SK-N-MC (cell line): ENCODE data around the gene MRGPRD.

Experiments
- DNase-seq: peaks from one replicate; pipeline ENCODE4 v3.0.0-alpha.2; 2011; ENCODE audit warnings: low read depth, low spot score
- H3K27ac ChIP-seq: fragments of 200-600 bp; sonication (generic); 2 replicates; pipeline ENCODE4 v1.5.1; 2016; ENCODE audit warnings: mixed run types
- H3K36me3 ChIP-seq: fragments of 200-600 bp; sonication (generic); 2 replicates; pipeline ENCODE4 v1.6.1; 2017; ENCODE audit warnings: antibody characterized with exemption, low read length, mixed read lengths; ENCODE audit not compliant: insufficient read depth
- H3K4me3 ChIP-seq: fragments of 200-600 bp; sonication (generic); 2 replicates; pipeline ENCODE4 v1.5.1; 2016
- H3K9ac ChIP-seq: fragments of 200-600 bp; sonication (generic); 2 replicates; pipeline ENCODE4 v1.8.0; 2017; ENCODE audit warnings: mixed run types, mixed read lengths; ENCODE audit not compliant: insufficient read length
- H3K9me3 ChIP-seq: fragments of 200-600 bp; sonication (generic); 2 replicates; pipeline ENCODE4 v1.6.1; 2017; ENCODE audit warnings: low read depth, mild to moderate bottlenecking, antibody characterized with exemption, low read length, moderate library complexity, mixed read lengths
- EZH2 ChIP-seq: fragments of 200-600 bp; sonication (generic); IDR thresholded peaks from one replicate; pipeline ENCODE4 v1.6.1; 2017; ENCODE audit warnings: antibody characterized with exemption
- FOXP2 ChIP-seq: optimal IDR thresholded peaks from 2 replicates; pipeline ENCODE3; 2011; ENCODE audit warnings: mild to moderate bottlenecking, moderate library complexity; ENCODE audit not compliant: insufficient read depth; ENCODE audit errors: extremely low read length, control extremely low read depth
- POLR2AphosphoS5 ChIP-seq: IDR thresholded peaks from 2 replicates; pipeline ENCODE4 v1.6.1; 2012; ENCODE audit warnings: mild to moderate bottlenecking, low read depth, low read length, borderline replicate concordance

The MRGPRD gene

DNA sequence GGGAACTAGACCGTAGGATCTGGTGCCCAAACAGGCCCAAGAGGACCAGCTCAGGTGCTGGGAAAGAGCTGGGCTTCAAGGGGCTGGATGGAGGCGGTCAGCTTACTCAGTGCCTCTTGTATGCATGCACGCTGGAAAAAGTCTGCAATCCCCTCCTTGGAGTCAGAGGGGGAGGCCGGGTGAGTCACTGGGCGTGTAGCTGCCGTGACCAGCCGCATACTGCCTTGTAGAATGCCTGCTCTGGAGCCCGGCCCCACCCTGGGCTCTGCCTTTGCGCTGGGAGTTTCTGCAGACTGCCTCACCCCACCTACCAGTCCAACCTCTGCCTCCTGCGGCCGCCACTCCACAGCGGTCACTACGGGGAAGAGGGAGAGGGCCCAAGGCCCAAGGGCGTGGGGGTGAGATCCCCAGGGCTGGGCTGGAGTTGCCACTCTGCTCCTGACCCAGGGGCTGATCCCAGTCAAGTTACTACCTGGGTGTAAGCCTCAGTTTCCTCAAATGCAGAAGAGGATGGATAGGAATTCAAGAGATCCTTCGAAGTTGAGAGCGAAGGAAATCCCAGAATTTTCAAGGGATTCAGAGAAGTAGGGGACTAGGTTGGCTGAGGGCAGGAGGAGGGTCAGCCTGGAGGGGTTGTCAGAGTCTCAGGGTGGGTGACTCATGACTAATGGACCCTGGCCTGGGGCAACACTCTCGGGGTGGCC, 28.1 kb upstream of the MRGPRD start:
- Histone ChIP-seq H3K27ac (no peak overlapping the region), H3K4me3 (no peak overlapping the region), H3K9ac (no peak overlapping the region), H3K36me3 (no peaks in the 10 kb centered on the region), H3K9me3 (no peaks in the 10 kb centered on the region)
- DNase-seq: no peak
- TF ChIP-seq EZH2: no peak
- no peak for TF ChIP-seq FOXP2
- no peak for TF ChIP-seq POLR2AphosphoS5

DNA sequence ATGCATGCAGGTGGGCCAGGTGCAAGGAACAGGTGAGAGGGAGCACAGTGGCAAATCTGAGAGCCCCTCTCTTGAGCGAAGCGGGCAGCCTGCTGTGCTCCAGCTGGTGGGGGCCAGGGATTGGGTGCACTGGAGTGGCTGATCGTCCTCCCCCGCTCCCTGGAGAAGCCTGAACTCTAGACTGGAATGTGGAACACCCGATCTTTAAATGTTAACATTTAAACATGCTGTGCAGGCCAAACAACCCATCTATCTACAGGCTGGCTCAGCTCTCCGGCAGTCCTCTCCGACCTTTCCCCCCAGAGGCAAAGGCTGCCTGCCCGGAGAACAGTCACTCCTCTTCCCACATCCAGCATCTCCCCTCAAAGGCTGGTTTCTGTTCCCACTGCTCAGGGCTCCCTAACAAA, 27.2 kb upstream of the MRGPRD start:
- no peak overlapping the region for H3K27ac ChIP-seq
- no peak overlapping the region for H3K4me3 ChIP-seq

DNA sequence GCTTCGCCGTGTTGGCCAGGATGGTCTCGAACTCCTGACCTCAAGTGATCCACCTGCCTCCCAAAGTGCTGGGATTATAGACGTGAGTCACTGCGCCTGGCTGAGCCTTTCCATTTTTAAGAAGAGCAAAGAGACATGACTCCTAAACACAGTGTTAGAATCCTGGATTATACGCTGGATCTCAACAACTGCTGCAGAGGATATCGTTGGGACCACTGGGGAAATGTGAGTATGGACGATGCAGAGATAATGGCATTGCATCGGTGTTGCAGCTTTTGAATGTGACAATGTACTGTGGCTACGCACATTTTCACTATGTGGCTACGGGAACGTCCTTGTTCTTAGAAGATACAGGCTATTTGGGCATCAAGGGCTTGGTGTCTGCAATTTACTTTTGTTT, 26.0 kb upstream of the MRGPRD start:
- no peak for DNase-seq
- no peak overlapping the region for H3K9ac ChIP-seq
- H3K27ac ChIP-seq: no peak overlapping the region
- H3K4me3 ChIP-seq: no peak overlapping the region
- no peaks in the 10 kb centered on the region for H3K36me3 ChIP-seq
- H3K9me3 ChIP-seq: no peaks in the 10 kb centered on the region
- TF ChIP-seq POLR2AphosphoS5: no peak
- no peak for TF ChIP-seq EZH2
- TF ChIP-seq FOXP2: no peak

More for the DNA sequence above, 27.2 kb upstream of the MRGPRD start:
- no peak for DNase-seq
- Histone ChIP-seq H3K36me3 (no peaks in the 10 kb centered on the region), H3K9me3 (no peaks in the 10 kb centered on the region), H3K9ac (no peak overlapping the region)
- no peak for TF ChIP-seq POLR2AphosphoS5
- TF ChIP-seq FOXP2: no peak
- TF ChIP-seq EZH2: no peak

DNA sequence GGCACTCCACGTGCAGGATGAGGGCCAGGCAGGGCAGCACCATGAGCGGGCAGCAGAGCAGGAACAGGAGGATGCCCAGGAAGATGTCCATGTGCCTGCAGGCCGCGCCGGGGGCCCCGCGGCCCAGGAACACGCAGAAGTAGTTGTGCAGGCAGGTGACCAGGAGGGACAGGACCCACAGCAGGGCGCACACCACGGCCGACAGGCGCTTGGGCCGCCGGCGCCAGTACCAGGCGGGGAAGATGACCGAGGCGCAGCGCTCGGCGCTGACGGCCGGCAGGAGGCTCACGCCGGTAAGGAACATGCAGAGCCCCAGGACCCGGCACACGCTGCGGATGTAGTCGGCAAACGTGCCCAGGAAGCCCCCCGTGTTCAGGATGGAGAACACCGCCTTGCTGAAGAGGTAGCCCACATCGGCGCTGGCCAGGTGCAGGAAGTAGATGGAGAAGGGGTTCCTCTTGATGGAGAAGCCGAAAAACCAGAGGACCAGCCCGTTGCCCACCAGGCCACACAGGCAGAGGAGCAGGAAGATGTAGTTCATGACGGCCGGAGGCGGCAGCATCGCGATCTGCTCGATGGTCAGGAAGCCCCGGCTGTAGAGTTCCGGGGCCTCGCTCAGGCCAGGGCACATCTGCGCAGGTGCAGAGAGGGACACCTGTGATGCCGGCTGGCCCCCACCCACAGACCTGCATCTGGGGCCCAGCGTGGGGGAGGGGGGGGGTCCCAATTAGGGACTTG, 25.0 kb upstream of the MRGPRD start:
- no peak for TF ChIP-seq EZH2
- no peak for TF ChIP-seq POLR2AphosphoS5
- TF ChIP-seq FOXP2: no peak
- Histone ChIP-seq H3K9ac (no peak overlapping the region), H3K9me3 (no peaks in the 10 kb centered on the region), H3K36me3 (no peaks in the 10 kb centered on the region), H3K4me3 (no peak overlapping the region), H3K27ac (no peak overlapping the region)
- DNase-seq: no peak

DNA sequence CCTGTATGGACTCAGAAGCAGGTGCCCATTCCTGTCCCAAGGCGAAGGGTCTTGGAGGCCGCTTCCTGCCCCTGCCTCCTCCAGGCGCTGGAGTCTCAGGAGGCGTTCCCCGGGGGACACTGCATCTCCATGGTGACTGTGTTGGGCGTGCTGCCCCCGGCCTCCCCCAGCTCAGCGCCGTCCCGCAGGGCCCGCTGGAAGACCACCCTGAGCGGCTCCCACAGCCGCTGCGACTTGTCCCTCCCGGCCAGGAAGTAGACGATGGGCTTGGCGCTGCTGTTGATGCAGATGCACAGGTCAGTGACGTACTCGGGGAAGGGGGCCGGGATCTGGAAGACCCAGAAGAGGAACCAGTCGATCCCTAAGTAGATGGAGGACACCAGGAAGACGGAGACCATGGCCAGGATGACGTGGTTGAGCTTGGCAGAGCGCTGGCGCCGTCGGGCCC, 24.4 kb upstream of the MRGPRD start:
- H3K27ac ChIP-seq: no peak overlapping the region
- H3K9me3 ChIP-seq: no peaks in the 10 kb centered on the region
- DNase-seq: no peak
- H3K4me3 ChIP-seq: no peak overlapping the region
- TF ChIP-seq EZH2 (no peak), FOXP2 (no peak), POLR2AphosphoS5 (no peak)
- H3K36me3 ChIP-seq: no peaks in the 10 kb centered on the region
- no peak overlapping the region for H3K9ac ChIP-seq

DNA sequence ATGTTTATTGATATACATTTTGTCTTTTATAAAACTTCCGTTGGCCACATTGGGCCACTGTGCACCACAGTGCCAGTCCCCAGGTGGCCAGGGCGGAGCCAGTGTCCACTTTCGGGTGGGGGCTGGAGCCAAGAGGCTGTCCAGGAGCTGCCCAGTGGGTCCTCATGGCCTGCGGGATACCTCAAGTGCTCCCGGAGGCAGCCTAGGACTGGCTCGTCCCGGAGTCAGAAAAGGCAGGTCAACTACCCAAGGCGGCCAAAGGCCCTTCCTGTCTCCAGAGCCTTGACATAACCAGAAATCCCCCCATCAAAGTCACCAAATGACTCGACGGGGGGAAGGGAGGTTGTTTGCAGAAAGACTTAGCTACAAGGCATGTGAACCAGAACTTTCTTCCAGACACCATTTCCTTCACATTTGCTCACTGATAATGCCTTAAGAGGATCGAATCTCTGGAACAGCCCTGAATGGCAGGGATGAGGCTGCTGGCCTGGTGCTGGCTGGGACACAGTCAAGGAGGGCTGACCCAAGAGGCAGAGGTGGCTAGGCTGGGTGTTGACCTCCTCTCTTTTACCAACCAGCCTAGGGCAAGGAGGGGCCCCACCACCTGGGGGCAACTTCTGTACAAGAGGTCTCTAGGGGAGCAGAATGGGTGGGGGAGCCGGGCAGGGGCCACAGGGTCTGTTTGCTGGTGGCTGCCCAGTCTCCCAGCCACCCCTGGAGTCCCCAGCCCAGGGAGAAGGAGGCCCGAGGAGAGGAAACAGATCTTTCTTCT, 23.8 kb upstream of the MRGPRD start:
- TF ChIP-seq FOXP2 (no peak), EZH2 (no peak), POLR2AphosphoS5 (no peak)
- H3K27ac ChIP-seq: no peak overlapping the region
- no peak overlapping the region for H3K4me3 ChIP-seq
- H3K9me3 ChIP-seq: no peaks in the 10 kb centered on the region
- no peak for DNase-seq
- no peaks in the 10 kb centered on the region for H3K36me3 ChIP-seq
- no peak overlapping the region for H3K9ac ChIP-seq

DNA sequence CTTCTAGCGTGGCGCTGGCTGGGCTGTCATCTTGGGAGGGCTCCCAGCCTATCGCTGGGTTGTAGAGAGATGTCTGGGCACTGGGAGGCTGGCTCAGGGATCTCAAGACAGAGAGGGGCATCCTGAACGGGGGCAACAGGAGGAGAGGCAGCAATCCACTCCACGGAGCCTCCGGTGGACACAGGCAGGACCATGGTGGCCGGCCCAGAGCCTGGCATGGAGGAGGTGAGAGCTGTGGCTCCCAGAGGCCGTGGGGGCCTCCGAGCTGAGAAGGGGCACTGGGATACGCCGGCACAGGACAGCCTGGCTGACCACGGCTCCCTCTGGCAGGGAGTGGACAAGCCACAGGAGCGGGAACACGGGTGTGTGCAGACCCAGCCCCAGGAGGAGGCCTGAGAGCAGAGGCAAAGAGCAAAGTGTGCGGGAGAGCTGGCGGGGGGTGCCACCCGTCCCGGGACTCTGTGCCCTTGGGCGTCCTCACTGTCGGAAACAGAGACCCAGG, 23.1 kb upstream of the MRGPRD start:
- H3K27ac ChIP-seq: no peak overlapping the region
- DNase-seq: no peak
- TF ChIP-seq FOXP2: no peak
- TF ChIP-seq EZH2: no peak
- TF ChIP-seq POLR2AphosphoS5: no peak
- H3K36me3 ChIP-seq: no peaks in the 10 kb centered on the region
- no peaks in the 10 kb centered on the region for H3K9me3 ChIP-seq
- H3K4me3 ChIP-seq: no peak overlapping the region
- no peak overlapping the region for H3K9ac ChIP-seq
